Common myeloid progenitor, CD34-positive (primary cell): ENCODE results near the gene ICAM2.

Source experiments
- CTCF ChIA-PET: fragments of 350-600 bp; sonication (Branson Sonifier 250); formaldehyde crosslinking; loops from one replicate; lab custom pipeline; 2021; ENCODE audit warnings: antibody characterized with exemption; lab: Charles Lee
- POLR2A ChIA-PET: fragments of 350-600 bp; sonication (Branson Sonifier 250); formaldehyde crosslinking; loops from one replicate; lab custom pipeline; 2021; ENCODE audit warnings: antibody characterized with exemption; lab: Charles Lee
- DNase-seq, 3 donors: peaks; one replicate each; pipeline versions ENCODE4 v3.0.0 to v3.0.0-alpha.2; 2013
- H3K27ac ChIP-seq, 2 experiments: 1 replicate in 1 of 2; 2 replicates in 1 of 2; pipeline ENCODE4 v1.7.0; 2013; ENCODE audit warnings: inconsistent platforms in 2 of 2, low read length in 2 of 2, mild to moderate bottlenecking in 2 of 2, low read depth in 1 of 2, moderate library complexity in 1 of 2; ENCODE audit not compliant: severe bottlenecking in 2 of 2, insufficient read depth in 1 of 2, poor library complexity in 1 of 2
- H3K27me3 ChIP-seq, 5 experiments: replicated peaks in 2 of 5; 1 replicate in 3 of 5; 2 replicates in 2 of 5; pipeline versions ENCODE4 v1.6.1 to v1.7.0; 2013; ENCODE audit warnings: low read length in 4 of 5, mild to moderate bottlenecking in 2 of 5, moderate library complexity in 2 of 5, inconsistent platforms in 1 of 5; ENCODE audit not compliant: insufficient read depth in 5 of 5, control insufficient read depth in 4 of 5
- H3K36me3 ChIP-seq, 4 experiments: 1 replicate in 2 of 4; 2 replicates in 2 of 4; pipeline versions ENCODE4 v1.6.1 to v1.7.0; 2013; ENCODE audit warnings: low read length in 3 of 4, control low read depth in 1 of 4, mild to moderate bottlenecking in 1 of 4; ENCODE audit not compliant: control insufficient read depth in 4 of 4, insufficient read depth in 4 of 4
- H3K4me1 ChIP-seq, 4 experiments: 1 replicate in 3 of 4; 2 replicates in 1 of 4; pipeline versions ENCODE4 v1.6.1 to v1.7.1; 2013; ENCODE audit warnings: low read length in 3 of 4, mild to moderate bottlenecking in 3 of 4, control low read depth in 1 of 4, inconsistent platforms in 1 of 4, moderate library complexity in 1 of 4; ENCODE audit not compliant: control insufficient read depth in 4 of 4, insufficient read depth in 4 of 4; ENCODE audit errors: control extremely low read depth in 1 of 4
- H3K4me3 ChIP-seq, 7 experiments: 1 replicate in 4 of 7; 2 replicates in 3 of 7; pipeline versions ENCODE4 v1.5.1 to v1.7.0; 2013; ENCODE audit warnings: mild to moderate bottlenecking in 7 of 7, low read length in 6 of 7, moderate library complexity in 6 of 7, inconsistent platforms in 2 of 7, low read depth in 2 of 7, control low read depth in 1 of 7; ENCODE audit not compliant: insufficient read depth in 4 of 7, control insufficient read depth in 1 of 7; ENCODE audit errors: extremely low read depth in 1 of 7
- H3K9me3 ChIP-seq, 5 experiments: 1 replicate in 4 of 5; 2 replicates in 1 of 5; pipeline versions ENCODE4 v1.6.1 to v1.7.1; 2013; ENCODE audit warnings: low read length in 4 of 5, mild to moderate bottlenecking in 2 of 5, inconsistent platforms in 1 of 5, low read depth in 1 of 5, moderate library complexity in 1 of 5; ENCODE audit not compliant: control insufficient read depth in 4 of 5, insufficient read depth in 2 of 5; ENCODE audit errors: control extremely low read depth in 1 of 5
- WGBS: methylation state at CpG from one replicate; pipeline ENCODE4 v1.1.5; 2013; ENCODE audit not compliant: insufficient coverage; 5-methylcytosine and 5-hydroxymethylcytosine counted together

The ICAM2 gene

GRCh38 chr17:64051153-64051552 is 30.7 kb upstream of the ICAM2 start:
- DNase-seq, result no peak
- peaks cover 11 to 46% (median 13%) of the 10 kb centered on the region in 4 experiments for H3K36me3 ChIP-seq
- CTCF ChIA-PET, result interaction anchor here (0.6 to 3.2 kb wide), 5 partner anchors 10 to 61 kb away, joined by 3 to 16 read pairs (median 3); no protein-coding TSS in a partner anchor
- H3K27ac ChIP-seq, result no peak overlapping the region
- H3K4me1 ChIP-seq, result no peaks in the 10 kb centered on the region
- no peak overlapping the region for H3K4me3 ChIP-seq
- WGBS, result 86% methylated on average over 1 of the region's 1 CpG
- POLR2A ChIA-PET, result no interaction called here
- H3K27me3 ChIP-seq, result no peaks in the 10 kb centered on the region
- H3K9me3 ChIP-seq, result no peaks in the 10 kb centered on the region

GRCh38 chr17:64048805-64049204 is 28.4 kb upstream of the ICAM2 start:
- Histone ChIP-seq H3K4me3 (no peak overlapping the region), H3K4me1 (no peaks in the 10 kb centered on the region), H3K27ac (no peak overlapping the region), H3K27me3 (no peaks in the 10 kb centered on the region), H3K36me3 (peaks cover 14 to 61% (median 25%) of the 10 kb centered on the region in 4 experiments), H3K9me3 (no peaks in the 10 kb centered on the region)
- ChIA-PET CTCF (interaction anchor here (0.8 to 5.6 kb wide), 5 partner anchors 14 to 166 kb away, joined by 3 to 25 read pairs (median 8); no protein-coding TSS in a partner anchor), POLR2A (no interaction called here)
- DNase-seq, result no peak
- WGBS, result 98% methylated on average over 9 of the region's 9 CpGs

- Histone ChIP-seq H3K9me3 (no peaks in the 10 kb centered on the region), H3K4me3 (no peak overlapping the region), H3K27me3 (no peaks in the 10 kb centered on the region), H3K27ac (no peak overlapping the region), H3K36me3 (peaks cover 14 to 49% (median 27%) of the 10 kb centered on the region in 4 experiments), H3K4me1 (no peaks in the 10 kb centered on the region)
- 83% methylated on average over 8 of the region's 13 CpGs for WGBS
- no peak for DNase-seq
- ChIA-PET POLR2A (no interaction called here), CTCF (interaction anchor here (2.4 to 5.6 kb wide), 3 partner anchors 16 to 18 kb away, joined by 7 to 30 read pairs (median 25); no protein-coding TSS in a partner anchor)
Measured at GRCh38 chr17:64045176-64045575, 24.7 kb upstream of the ICAM2 start.

- Histone ChIP-seq H3K36me3 (peaks cover 4 to 32% (median 25%) of the 10 kb centered on the region in 4 experiments), H3K27ac (no peak overlapping the region), H3K4me3 (no peak overlapping the region), H3K9me3 (no peaks in the 10 kb centered on the region), H3K4me1 (no peaks in the 10 kb centered on the region), H3K27me3 (no peaks in the 10 kb centered on the region)
- CTCF ChIA-PET, result interaction anchor here (0.6 to 4.3 kb wide), 12 partner anchors 12 to 123 kb away, joined by 3 to 30 read pairs (median 4); partner anchors contain the start of gene CD79B
- WGBS, result 97% methylated on average over 12 of the region's 12 CpGs
- DNase-seq, result no peak
- POLR2A ChIA-PET, result interaction anchor here (0.5 to 1.2 kb wide), 4 partner anchors 29 to 257 kb away, joined by 3 read pairs; partner anchors contain the start of gene ERN1
Measured at GRCh38 chr17:64042700-64043485, 22.5 kb upstream of the ICAM2 start.

GRCh38 chr17:64041912-64042311 is 21.5 kb upstream of the ICAM2 start:
- H3K4me3 ChIP-seq, result no peak overlapping the region
- ChIA-PET POLR2A (interaction anchor here (0.7 to 1.2 kb wide), 2 partner anchors 29 to 104 kb away, joined by 3 read pairs; no protein-coding TSS in a partner anchor), CTCF (interaction anchor here (0.8 to 4.3 kb wide), 12 partner anchors 9 to 240 kb away, joined by 3 to 30 read pairs (median 4); partner anchors contain the start of gene CD79B)
- no peaks in the 10 kb centered on the region for H3K9me3 ChIP-seq
- 73% methylated on average over 11 of the region's 11 CpGs for WGBS
- no peaks in the 10 kb centered on the region for H3K27me3 ChIP-seq
- H3K4me1 ChIP-seq, result no peaks in the 10 kb centered on the region
- no peak for DNase-seq
- H3K36me3 ChIP-seq, result peaks cover 4 to 32% (median 25%) of the 10 kb centered on the region in 4 experiments
- H3K27ac ChIP-seq, result no peak overlapping the region

GRCh38 chr17:64040206-64040605 is 19.8 kb upstream of the ICAM2 start:
- H3K36me3 ChIP-seq, result peaks cover 0 to 20% (median 13%) of the 10 kb centered on the region in 4 experiments
- no peak overlapping the region for H3K4me3 ChIP-seq
- H3K27ac ChIP-seq, result no peak overlapping the region
- CTCF ChIA-PET, result no interaction called here
- no peak for DNase-seq
- 94% methylated on average over 5 of the region's 6 CpGs for whole genome bisulfite sequencing
- POLR2A ChIA-PET, result interaction anchor here (0.6 kb wide), 1 partner anchor 18 kb away, joined by 4 read pairs; no protein-coding TSS in a partner anchor
- no peaks in the 10 kb centered on the region for H3K27me3 ChIP-seq
- no peaks in the 10 kb centered on the region for H3K4me1 ChIP-seq
- H3K9me3 ChIP-seq, result no peaks in the 10 kb centered on the region

- no peak for DNase-seq
- Histone ChIP-seq H3K4me1 (no peaks in the 10 kb centered on the region), H3K27me3 (no peaks in the 10 kb centered on the region), H3K4me3 (no peak overlapping the region), H3K27ac (no peak overlapping the region), H3K9me3 (no peaks in the 10 kb centered on the region), H3K36me3 (peaks cover 0 to 9% (median 6%) of the 10 kb centered on the region in 4 experiments)
- ChIA-PET CTCF (interaction anchor here (0.5 to 1.6 kb wide), 5 partner anchors 9 to 95 kb away, joined by 3 to 8 read pairs (median 3); no protein-coding TSS in a partner anchor), POLR2A (no interaction called here)
- WGBS, result no CpG with 5 or more reads among the region's 3 CpGs
Measured at GRCh38 chr17:64039106-64039400, 18.6 kb upstream of the ICAM2 start.
